ENCODE data around the gene GREB1L. TPM values are rescaled to one million over a fixed set of nuclear protein-coding genes. Genes with fewer than 3 reads are reported as not detected.
A peak's percentile ranks its signal among the peaks of the same experiment; 100 is the strongest.

The GREB1L gene
- total RNA-seq, 1 experiment from 2014 or later = 75.4 TPM

- no peaks in the 10 kb centered on the region for H3K9me3 ChIP-seq
- no peaks in the 10 kb centered on the region for H3K27me3 ChIP-seq (replicated peaks; ENCODE audit: control insufficient read depth, insufficient read depth, low read length)
- no peaks in the 10 kb centered on the region for H3K27me3 Mint-ChIP-seq (ENCODE audit: insufficient read depth, unreplicated experiment)
- intact Hi-C loops (cut with micrococcal nuclease; ENCODE audit: unreplicated experiment) = no loop called here
- peaks cover 5% of the 10 kb centered on the region; the same call in 1 of the 2 replicates for H3K4me1 ChIP-seq
- no peak overlapping the region for H3K4me3 ChIP-seq (ENCODE audit: low read depth, low read length)
- no peaks in the 10 kb centered on the region for H3K9me3 Mint-ChIP-seq (ENCODE audit: unreplicated experiment)
- peaks cover 11% of the 10 kb centered on the region for H3K4me1 Mint-ChIP-seq (ENCODE audit: low read depth, unreplicated experiment)
- CTCF ChIA-PET = no interaction called here
- H3K36me3 ChIP-seq (ENCODE audit: control insufficient read depth, insufficient read depth, low read length) = no peaks in the 10 kb centered on the region
- TF ChIP-seq CTCF (IDR thresholded peaks at IDR 0.05; ENCODE audit: insufficient read depth in 1 of 2, low read depth in 1 of 2, low read length in 1 of 2, severe bottlenecking in 1 of 2, unreplicated experiment in 1 of 2) = no peak
- H3K36me3 Mint-ChIP-seq (ENCODE audit: insufficient read depth, unreplicated experiment) = no peaks in the 10 kb centered on the region
- POLR2A ChIA-PET = no interaction called here
- no TSS peak for BruUV-seq (replicated peaks)
- no peak for DNase-seq
- H3K4me3 Mint-ChIP-seq (ENCODE audit: unreplicated experiment) = no peak overlapping the region
- no peak overlapping the region for H3K27ac Mint-ChIP-seq (ENCODE audit: unreplicated experiment)
Measured at GRCh38 chr18:21218862-21219261, 23.2 kb upstream of the GREB1L start.

GRCh38 chr18:21230436-21230835 lies 11.6 kb upstream of the GREB1L start:
- Mint-ChIP-seq H3K9me3 (ENCODE audit: unreplicated experiment) (no peaks in the 10 kb centered on the region), H3K4me3 (ENCODE audit: unreplicated experiment) (peak overlapping the region; percentile 7), H3K4me1 (ENCODE audit: low read depth, unreplicated experiment) (peaks cover 9% of the 10 kb centered on the region), H3K27me3 (ENCODE audit: insufficient read depth, unreplicated experiment) (no peaks in the 10 kb centered on the region), H3K27ac (ENCODE audit: unreplicated experiment) (peak overlapping the region; percentile 78), H3K36me3 (ENCODE audit: insufficient read depth, unreplicated experiment) (no peaks in the 10 kb centered on the region)
- POLR2A ChIA-PET = no interaction called here
- peak in 1 of 2 experiments; percentile 15 for DNase-seq
- Histone ChIP-seq H3K9me3 (no peaks in the 10 kb centered on the region), H3K4me1 (no peaks in the 10 kb centered on the region), H3K36me3 (ENCODE audit: control insufficient read depth, insufficient read depth, low read length) (no peaks in the 10 kb centered on the region), H3K27me3 (replicated peaks; ENCODE audit: control insufficient read depth, insufficient read depth, low read length) (no peaks in the 10 kb centered on the region), H3K4me3 (ENCODE audit: low read depth, low read length) (no peak overlapping the region)
- TF ChIP-seq CTCF (IDR thresholded peaks at IDR 0.05; ENCODE audit: insufficient read depth in 1 of 2, low read depth in 1 of 2, low read length in 1 of 2, severe bottlenecking in 1 of 2, unreplicated experiment in 1 of 2) = no peak
- CTCF ChIA-PET = no interaction called here
- intact Hi-C loops (cut with micrococcal nuclease; ENCODE audit: unreplicated experiment) = no loop called here
- no TSS peak for BruUV-seq (replicated peaks)

GRCh38 chr18:21241301-21242048 lies 557 bp upstream of the GREB1L start:
- peaks cover 12% of the 10 kb centered on the region for H3K36me3 Mint-ChIP-seq (ENCODE audit: insufficient read depth, unreplicated experiment)
- CTCF ChIA-PET = interaction anchor here (0.6 to 0.9 kb wide), 2 partner anchors 86 to 145 kb away, joined by 4 read pairs; no protein-coding TSS in a partner anchor
- Histone ChIP-seq H3K36me3 (ENCODE audit: control insufficient read depth, insufficient read depth, low read length) (no peaks in the 10 kb centered on the region), H3K9me3 (no peaks in the 10 kb centered on the region), H3K4me1 (peaks cover 17% of the 10 kb centered on the region; the same call in 1 of the 2 replicates), H3K4me3 (ENCODE audit: low read depth, low read length) (peak overlapping the region; percentile 99), H3K27me3 (replicated peaks; ENCODE audit: control insufficient read depth, insufficient read depth, low read length) (no peaks in the 10 kb centered on the region)
- BruUV-seq (replicated peaks) = no TSS peak
- intact Hi-C loops (cut with micrococcal nuclease; ENCODE audit: unreplicated experiment) = loop anchor here (2.0 to 10.0 kb wide), 6 partner anchors 15 to 361 kb away; partner anchors contain the start of gene ESCO1
- H3K27me3 Mint-ChIP-seq (ENCODE audit: insufficient read depth, unreplicated experiment) = no peaks in the 10 kb centered on the region
- H3K4me1 Mint-ChIP-seq (ENCODE audit: low read depth, unreplicated experiment) = peaks cover 14% of the 10 kb centered on the region
- H3K9me3 Mint-ChIP-seq (ENCODE audit: unreplicated experiment) = no peaks in the 10 kb centered on the region
- peak overlapping the region; percentile 91 for H3K27ac Mint-ChIP-seq (ENCODE audit: unreplicated experiment)
- POLR2A ChIA-PET = interaction anchor here (0.9 to 1.2 kb wide), 3 partner anchors 29 to 198 kb away, joined by 3 read pairs; no protein-coding TSS in a partner anchor
- no peak for TF ChIP-seq CTCF (IDR thresholded peaks at IDR 0.05; ENCODE audit: insufficient read depth in 1 of 2, low read depth in 1 of 2, low read length in 1 of 2, severe bottlenecking in 1 of 2, unreplicated experiment in 1 of 2)
- peak overlapping the region; percentile 95 for H3K4me3 Mint-ChIP-seq (ENCODE audit: unreplicated experiment)
- DNase-seq = peak; percentile 80 to 86

Data from Caco-2 (cell line).